ENCODE measurements around the gene SYT2.
"Not testable (repeated sequence)": the region's sequence is repeated elsewhere in the genome, so short reads cannot be mapped to it uniquely, and the experiment has no call there.

DNA sequence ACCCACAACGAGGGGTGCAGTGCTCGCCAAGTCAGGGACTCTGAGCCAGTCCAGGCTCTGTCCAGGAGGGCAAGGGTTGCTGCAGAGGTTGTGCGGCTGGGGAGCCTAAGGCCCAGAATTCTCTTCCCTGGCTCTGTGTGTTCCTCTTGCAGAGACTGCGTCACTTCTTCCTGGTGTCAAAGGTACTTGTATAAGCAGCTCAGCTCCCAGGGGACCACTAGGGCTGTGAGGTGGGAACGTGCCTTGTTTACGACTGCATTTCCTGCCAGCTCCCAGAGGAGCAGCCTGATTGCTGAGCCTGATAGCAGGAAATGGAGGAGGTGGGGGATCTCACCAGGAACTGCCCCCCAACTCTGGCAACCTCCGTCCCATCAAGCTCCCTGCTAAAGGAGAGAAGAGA lies 83.2 kb downstream of the SYT2 start:
- TF ChIP-seq, protein P1, sequence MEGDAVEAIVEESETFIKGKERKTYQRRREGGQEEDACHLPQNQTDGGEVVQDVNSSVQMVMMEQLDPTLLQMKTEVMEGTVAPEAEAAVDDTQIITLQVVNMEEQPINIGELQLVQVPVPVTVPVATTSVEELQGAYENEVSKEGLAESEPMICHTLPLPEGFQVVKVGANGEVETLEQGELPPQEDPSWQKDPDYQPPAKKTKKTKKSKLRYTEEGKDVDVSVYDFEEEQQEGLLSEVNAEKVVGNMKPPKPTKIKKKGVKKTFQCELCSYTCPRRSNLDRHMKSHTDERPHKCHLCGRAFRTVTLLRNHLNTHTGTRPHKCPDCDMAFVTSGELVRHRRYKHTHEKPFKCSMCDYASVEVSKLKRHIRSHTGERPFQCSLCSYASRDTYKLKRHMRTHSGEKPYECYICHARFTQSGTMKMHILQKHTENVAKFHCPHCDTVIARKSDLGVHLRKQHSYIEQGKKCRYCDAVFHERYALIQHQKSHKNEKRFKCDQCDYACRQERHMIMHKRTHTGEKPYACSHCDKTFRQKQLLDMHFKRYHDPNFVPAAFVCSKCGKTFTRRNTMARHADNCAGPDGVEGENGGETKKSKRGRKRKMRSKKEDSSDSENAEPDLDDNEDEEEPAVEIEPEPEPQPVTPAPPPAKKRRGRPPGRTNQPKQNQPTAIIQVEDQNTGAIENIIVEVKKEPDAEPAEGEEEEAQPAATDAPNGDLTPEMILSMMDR (IDR thresholded peaks at IDR 0.05): not testable (repeated sequence)
- not testable (repeated sequence) for TF ChIP-seq POLR2A (IDR thresholded peaks at IDR 0.05)

All from Peyer's patch (tissue), 4 donors.